Measurements from ENCODE around the gene CHRNA7.

Gene CHRNA7

DNA sequence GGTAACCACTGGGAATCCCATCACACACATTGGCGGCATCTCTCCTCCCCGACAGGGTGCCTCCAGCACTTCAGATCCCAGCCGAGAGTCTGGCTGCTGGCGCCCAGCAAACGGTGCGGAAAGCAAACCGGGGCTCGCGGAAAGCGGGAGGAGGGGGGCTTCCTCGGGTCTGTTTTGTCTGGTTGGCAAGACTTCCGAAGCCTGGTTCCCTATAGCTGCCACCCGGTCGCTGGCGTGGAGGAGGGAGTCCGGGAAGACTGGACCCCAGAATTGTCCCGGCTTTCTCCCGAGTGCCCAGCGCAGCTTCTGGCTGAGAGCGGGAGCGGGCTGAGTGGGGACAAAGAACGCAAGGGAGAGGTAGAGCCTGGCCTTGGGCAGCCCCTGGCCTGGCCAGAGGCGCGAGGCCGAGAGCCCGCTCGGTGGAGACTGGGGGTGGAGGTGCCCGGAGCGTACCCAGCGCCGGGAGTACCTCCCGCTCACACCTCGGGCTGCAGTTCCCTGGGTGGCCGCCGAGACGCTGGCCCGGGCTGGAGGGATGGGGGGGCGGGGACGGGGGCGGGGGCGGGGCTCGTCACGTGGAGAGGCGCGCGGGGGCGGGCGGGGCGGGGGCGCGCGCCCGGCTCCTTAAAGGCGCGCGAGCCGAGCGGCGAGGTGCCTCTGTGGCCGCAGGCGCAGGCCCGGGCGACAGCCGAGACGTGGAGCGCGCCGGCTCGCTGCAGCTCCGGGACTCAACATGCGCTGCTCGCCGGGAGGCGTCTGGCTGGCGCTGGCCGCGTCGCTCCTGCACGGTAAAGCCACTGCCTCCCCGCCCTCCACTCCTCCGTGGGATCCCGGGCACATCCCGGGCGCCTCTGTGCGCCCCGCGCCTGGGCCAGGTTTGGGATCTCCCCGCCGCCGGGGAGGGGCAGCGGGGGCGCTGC is at the start of gene CHRNA7:
Gene CHRNA7, plus strand, starts transcription at position 654 of the 920 bp plus-strand sequence. Its CDS starts 80 bp downstream, at position 734.
- DNase-seq (ENCODE audit: low spot score), result peak; percentile 20

DNA sequence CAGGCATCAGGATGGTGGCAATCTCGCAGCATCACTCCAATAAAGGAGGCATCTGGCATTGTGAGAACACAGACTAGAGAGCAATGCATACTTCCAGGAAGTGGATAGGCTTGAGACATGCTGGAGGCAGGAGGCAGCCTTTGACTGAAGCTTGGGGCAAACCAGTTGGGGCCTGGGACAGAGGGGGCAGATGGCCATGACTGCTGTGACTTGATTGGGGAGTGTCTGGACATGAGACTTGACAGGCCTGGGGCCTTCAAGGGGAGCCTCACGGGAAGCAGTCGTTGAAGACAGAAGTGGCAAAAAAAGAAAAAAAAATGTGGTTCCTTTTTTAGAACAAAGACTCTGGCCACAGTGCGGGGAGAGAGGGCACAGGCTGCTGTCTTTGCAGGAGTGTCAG is 44.7 kb upstream of the CHRNA7 start:
- DNase-seq (ENCODE audit: low spot score), result no peak

DNA sequence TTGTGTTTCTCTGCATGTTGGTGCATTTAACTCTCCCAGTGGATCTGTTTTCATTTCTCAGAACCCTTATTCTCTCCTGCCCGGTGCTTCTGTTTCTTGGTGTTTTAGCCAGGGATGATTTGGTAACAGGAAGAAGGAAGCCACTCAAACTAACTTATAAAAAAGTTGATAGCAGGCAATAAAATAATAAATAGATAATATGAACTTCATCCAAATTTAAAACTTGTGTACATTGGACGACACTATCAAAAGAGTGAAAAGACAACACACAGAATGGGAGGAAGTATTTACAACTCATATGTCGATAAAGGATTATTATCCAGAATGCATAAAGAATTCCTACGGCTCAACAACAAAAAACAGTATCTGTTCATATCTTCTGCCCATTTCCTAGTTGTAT is 37.3 kb upstream of the CHRNA7 start:
- DNase-seq (ENCODE audit: low spot score), result no peak

DNA sequence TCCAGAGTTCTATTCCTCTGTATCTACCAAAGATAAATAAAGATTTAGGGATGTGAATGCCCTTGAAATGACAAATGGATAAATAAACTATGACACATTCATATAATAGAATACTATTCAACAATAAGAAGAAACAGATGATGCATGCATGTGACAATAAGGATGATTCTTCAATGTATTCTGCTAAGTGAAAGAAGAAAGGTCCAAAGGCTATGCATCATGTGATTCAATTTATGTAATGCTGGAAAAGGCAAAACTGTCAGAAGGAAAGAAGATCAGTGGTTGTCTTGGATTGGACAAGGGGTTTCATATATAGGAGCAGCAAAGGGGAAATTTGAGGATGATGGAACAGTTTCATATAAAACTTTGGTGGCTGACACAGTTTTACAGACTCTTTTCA is 32.6 kb upstream of the CHRNA7 start:
- no peak for DNase-seq (ENCODE audit: low spot score)

DNA sequence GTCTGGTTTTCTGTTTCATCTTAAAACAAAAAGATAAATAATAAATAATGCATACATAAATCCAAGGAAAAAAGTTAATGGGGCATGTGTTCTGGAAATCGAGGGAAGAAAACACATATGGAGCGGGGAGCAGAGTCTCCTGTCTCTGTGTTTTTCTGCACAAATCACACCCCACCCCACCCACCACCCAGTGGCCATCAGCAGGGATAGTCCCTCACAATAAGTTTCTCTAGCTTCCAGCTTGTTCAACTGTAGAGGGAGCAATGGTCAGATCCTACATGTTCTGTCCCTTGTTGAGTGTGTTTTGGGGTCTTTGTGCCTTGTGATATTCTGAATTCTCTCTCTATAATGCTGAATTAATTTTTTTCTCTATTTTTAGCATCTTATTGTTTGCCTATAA is 26.8 kb upstream of the CHRNA7 start:
- DNase-seq (ENCODE audit: low spot score), result no peak

DNA sequence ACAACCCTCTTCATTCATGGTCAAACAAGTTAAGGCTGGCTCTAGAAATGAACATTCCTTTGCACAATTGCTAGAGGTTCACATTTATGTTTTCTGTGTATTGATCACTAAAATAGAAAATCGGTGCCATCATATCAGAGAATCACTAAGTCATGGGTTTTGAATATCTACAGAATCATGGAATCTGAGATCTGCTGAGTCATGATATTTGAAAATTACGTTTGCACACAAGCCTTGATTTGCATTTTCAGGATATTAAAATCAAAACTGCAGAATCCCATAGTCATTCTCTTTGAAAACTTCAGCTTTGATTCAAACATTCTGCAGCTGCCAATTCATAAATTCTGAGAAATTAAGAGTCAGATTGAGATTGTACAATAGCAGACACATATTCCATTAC is 26.1 kb upstream of the CHRNA7 start:
- DNase-seq (ENCODE audit: low spot score), result no peak

DNA sequence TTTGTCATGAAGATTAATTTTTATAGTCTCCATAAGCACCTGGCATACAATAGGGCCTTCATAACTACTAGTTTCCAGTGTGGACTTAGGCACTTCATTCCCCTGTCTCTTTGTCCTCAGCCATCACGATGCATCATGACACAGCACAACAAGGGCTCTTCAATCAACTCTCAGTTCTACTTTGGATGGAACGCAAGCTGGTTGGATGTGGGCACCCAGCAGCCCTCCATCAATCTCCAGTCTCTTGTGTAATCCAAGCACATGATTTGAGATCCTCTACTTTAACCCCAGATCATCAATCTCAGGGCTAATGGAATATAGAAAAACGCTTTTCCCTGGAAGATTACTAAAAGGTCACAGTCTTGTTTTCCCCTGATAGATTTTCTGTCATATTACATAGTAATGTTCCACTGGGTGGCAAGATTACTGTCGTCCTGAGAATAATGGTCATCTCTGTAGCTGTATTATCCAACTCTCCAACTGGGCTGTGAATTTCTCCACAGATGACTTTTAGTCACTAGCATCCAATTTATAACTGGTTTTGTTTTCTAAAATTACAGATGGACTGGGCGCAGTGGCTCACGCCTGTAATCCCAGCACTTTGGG is 22.9 kb upstream of the CHRNA7 start:
- DNase-seq (ENCODE audit: low spot score), result no peak

DNA sequence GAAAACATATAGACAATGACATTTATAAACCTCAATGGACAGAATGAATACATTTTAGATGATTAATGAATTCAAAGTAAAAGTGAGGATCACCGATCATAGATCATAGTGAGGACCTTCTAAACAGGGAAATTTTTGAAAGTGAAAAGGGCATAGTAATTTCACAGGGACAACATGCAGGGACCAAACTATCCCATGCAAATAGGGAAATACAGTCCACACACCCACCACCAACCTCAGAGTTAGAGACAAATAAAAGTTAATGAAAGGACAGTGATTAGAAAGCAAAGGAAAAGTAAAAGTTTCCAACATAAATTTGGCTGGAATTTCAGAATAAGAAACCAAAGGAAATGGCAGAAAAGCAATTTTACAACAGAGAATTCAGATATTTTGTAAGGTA is 15.4 kb upstream of the CHRNA7 start:
- no peak for DNase-seq (ENCODE audit: low spot score)

DNA sequence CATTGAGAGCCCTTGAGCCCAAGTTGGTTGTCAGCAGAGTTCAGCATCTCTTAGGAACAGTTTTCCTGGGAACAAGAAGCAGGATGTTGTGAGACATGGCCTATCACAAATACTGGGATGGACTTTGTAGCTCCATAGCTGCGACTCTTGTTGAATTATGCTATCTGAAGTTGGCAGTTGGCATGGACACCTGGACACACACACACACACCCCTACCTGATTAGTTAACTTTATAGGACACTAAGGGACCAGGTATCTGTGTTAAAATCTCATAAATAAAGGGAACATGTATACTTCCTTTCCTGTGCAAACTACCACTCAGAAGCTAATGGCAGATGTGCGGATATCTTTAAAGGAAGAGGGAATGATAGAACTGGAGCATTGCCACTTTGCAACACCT is 10.2 kb upstream of the CHRNA7 start:
- DNase-seq (ENCODE audit: low spot score), result no peak

DNA sequence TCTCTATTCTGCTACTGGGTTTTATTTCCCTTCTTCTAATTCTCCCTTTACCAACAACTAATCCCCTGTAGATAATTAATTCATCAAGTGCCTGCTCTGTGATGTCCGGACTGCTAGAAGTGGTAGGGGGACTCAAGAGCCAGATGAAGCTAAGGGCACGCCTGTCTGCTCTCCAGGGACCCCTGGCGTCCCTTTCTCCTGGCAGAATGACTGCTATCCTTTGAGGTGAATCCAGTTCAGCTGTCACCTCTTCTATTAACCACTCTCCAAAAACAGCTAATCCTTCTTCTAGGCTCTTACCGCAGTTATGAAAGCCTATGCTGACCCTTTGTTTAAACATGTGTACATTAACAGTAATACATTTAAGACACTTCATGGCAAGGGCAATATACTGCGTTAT is 1.4 kb upstream of the CHRNA7 start:
- no peak for DNase-seq (ENCODE audit: low spot score)

DNA sequence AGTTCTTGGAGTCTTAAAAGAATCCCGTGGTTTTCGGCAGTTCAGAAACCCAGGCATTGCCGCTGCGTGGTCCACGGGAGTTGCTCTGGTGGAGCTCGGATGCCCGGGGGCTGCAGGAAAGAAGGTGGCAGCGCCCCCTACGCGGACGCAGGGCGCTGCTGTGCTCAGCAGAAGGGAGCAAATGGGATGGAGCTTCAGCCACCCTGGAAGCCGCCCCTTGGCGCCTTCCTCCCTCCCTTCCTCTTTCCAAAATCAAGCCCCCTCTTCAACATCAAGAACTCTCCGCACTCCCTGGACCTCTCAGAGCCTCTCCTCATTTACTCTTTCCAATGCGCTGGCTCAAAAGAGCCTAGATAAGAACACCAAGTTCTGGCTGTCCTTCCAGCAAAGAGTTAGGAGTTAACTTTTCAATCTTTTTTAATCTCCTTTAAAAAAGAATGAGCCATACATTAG is 880 bp upstream of the CHRNA7 start:
- peak; percentile 33 for DNase-seq (ENCODE audit: low spot score)

DNA sequence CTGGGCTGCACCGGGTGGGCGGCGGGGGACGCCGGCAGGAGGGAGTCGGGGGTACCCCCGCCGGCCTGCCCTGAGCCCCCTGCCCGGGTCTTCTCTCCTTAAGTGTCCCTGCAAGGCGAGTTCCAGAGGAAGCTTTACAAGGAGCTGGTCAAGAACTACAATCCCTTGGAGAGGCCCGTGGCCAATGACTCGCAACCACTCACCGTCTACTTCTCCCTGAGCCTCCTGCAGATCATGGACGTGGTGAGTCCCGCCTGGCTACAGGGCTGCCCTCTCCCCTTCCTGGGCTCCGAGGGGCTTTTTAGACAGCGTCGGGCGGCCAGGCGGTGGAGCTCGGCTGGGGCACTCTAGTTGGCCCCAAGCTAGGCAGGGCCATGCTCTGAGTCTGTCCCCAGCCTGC is 480 bp downstream of the CHRNA7 start:
- no peak for DNase-seq (ENCODE audit: low spot score)

DNA sequence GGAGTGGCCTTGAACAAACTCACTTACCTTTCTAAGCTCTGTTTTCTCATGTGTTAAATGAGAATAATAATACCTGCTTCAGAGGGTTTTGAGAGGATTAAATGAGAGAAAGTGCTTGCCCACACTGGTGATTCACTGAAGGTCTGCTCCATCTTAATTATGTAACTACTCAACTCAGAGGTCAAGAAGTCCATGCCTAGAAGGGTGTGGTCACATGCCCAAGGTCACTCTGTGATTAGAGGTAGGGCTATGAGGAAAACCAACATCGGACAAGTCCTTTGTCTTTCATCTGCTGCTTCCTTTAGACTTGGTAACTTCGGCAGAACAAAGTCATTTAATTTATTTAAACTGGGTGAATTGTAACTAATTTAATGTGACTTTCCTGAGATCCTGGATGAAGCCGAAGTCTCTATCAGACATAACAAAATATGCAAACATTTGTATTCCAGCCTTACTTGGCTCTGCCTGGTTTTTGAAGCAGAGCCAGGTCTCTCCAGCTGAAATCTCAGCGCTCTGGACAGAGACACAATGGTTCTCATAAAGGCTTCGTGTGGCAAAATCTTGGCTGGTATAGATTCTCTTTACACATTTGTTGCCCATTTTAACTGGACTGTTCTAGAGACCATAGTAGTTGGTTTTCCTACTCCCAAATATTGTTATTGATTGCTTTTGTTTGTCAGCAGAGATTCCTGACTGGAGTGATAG is 3.0 kb downstream of the CHRNA7 start:
- DNase-seq (ENCODE audit: low spot score), result peak; percentile 36

DNA sequence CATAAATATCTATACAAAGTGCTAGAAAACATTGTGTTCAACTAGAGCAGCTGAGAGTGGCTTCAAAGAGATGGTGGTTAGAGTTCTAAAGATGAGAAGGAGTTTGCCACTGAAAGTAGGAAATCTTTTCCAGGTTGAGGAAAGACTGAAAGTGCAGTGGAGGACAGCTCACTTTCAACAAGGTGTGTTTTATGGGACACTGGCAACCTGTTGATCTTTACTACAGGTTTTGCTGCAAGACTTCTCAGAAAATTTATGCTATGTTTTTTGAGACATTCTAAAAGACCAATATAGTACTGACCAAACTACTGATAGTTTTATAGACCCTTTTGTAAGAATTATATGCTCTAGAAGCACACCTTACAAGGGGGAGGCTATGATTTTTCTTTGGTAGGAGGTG is 3.8 kb downstream of the CHRNA7 start:
- no peak for DNase-seq (ENCODE audit: low spot score)

DNA sequence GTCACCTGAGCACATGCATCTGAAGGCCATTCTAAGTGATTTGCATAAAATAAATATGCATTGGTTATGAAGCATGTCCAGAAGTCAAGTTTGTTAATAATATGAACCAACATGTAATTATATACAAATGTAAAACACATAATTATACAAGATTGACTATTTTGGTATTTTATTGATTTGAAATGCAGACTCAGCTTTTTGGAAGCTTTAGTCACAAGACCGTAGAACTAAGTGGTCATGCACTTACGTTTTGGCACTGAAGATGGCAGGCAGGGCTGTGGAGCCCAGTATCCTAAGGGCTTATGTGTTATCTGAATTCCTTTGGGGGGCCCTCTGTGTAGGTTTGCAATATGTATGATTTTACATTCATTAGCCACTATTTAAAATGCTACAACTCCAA is 5.0 kb downstream of the CHRNA7 start:
- DNase-seq (ENCODE audit: low spot score), result no peak

DNA sequence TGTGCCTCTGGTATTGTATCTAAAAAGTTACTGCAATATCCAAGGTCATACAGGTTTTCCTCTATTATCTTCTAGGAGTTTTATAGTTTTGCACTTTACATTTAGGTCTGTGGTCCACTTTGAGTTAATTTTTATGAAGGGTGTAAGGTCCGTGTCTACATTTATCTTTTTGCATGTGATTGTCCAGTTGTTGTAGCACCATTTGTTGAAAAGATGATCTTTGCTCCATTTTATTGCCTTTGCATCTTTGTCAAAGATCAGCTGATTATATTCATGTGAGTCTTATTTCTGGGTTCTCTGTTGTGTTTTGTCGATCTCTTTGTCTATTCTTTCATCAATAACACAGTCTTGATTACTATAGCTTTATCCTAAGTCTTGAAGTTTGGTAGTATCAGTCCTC is 6.7 kb downstream of the CHRNA7 start:
- DNase-seq (ENCODE audit: low spot score), result no peak

DNA sequence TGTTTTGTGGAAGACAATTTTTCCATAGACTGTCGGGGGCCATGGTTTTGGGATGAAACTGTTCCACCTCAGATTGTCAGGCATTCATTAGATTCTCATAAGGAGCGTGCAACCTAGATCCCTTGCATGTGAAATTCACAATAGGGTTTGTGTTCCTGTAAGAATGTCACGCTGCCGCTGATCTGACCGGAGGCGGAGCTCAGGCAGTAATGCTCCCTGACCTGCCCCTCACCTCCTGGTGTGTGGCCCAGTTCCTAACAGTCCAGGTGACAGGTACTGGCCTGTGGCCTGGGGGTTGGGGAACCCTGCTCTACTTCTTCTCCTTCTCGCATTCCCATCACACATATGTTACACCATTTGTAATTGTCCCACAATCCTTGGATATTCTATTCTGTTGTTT is 11.0 kb downstream of the CHRNA7 start:
- DNase-seq (ENCODE audit: low spot score), result no peak

DNA sequence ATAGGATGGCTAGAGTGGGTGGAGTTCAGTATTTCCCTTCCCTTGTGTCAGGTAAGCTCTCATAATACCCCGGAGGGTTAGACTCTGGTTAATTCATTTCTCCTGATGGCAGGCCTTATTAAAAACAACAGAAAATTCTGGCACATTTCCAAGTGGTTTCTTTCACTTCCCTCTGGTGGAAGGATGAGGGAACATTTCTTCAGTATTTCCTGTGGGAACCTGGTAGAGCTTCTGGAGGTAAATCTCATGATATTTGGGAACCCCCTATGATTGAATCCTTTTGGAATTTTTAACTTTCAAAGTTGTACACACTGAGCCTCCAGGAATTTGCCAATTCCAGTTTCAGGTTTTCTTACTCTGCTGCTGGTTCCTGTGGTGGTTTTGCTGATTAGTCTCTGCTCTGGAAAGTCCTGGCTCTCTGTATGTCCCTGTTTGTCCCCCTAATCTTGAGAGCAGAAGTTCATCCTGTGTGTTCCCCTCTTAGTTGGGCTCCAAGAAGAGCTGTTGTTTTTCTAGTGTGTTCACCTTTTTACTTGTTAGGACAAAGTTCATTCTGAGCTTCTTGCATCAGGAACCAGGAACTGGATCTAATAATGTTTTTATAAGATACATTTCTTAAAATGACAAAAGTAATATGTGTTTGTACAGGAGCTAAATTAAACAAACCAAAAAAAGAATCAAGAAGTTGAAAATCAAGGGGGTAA is 12.1 kb downstream of the CHRNA7 start:
- DNase-seq (ENCODE audit: low spot score), result no peak

DNA sequence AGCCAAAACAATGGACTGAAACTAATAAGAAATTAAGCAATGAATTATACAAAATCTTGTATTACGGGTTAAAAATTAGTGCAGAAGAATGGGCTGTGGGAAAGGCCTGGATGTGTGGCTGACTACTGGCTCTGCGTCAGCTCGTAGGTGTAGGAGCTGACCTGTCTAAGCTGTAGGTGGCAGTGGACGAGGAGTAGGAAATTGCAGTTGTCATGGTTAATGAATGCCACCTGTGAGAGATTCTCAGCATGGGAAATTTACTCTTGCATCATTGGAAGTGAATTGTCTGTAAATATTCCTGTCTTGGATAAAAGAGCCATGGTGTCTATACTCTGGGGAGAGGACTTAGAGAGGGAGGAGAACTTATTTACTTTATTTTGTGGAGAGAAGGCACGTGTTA is 23.4 kb downstream of the CHRNA7 start:
- DNase-seq (ENCODE audit: low spot score), result no peak

DNA sequence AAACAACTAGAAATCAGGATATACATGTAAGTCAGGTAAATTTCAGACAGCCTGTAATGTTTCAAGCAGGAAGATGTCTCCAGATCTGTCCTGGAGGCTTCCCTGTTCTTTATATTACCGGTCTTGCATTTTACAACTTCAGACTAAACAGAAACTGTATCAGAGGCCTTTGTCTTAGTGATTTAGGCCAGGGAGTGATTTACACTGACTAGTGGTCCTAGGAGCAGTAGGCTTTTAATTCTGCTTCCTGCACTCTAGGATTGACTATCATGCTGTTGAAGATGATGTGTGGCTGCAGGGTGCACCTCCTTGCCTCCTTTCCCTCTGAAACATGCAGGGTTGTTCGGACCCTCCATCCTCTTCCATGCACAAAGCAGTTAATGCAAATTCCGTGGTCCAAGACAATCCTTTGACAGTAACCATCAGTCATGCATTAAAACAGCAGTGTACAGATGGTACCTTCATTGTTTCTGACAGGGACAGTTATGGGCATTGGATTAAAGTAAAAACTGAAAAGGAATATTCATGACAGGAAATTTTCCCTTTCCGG is 27.6 kb downstream of the CHRNA7 start:
- no peak for DNase-seq (ENCODE audit: low spot score)

DNA sequence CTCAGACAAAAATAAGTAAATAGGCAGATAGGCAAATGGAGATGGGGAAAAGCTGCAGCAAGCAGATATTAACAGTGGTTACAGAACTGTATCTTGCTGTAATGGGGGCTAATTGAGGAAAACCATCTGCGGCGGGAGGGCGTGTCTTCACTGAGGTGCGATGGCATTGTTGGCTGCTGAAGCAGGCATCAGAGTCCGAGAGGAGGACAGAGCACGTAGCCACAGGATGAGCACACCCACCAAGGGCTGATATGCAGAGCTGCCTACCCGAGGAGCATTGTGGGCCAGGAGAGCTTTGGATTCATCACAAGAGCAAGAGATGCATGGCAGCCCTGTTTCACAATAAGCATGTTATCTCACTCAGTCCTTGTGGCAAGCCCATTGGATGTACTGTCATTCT is 30.4 kb downstream of the CHRNA7 start:
- DNase-seq (ENCODE audit: low spot score), result no peak

DNA sequence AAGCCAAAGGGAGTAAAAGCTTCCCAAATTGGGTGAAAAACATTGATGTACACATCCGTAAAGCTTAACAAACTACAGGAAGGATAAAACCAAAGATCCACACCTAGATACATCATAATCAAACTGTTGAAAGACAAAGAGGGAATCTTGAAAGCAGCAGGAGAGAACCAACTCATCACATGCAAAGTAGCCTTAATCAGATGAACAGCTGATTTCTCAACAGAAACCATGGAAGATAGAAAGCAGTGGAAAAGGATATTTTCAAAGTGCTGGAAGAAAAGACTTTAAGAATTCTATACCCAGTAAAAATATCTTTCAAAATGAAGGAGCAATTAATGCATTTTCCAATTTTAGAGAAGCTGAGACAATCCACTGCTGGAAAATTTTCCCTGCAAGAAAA is 36.8 kb downstream of the CHRNA7 start:
- no peak for DNase-seq (ENCODE audit: low spot score)

Data from putamen (tissue), 1 donor.